Neural crest cell (in vitro differentiated cells): Measurements from ENCODE around the gene UVRAG. TPM values are rescaled to one million over a fixed set of nuclear protein-coding genes. Genes with fewer than 3 reads are reported as not detected.
"Not testable (repeated sequence)": the region's sequence is repeated elsewhere in the genome, so short reads cannot be mapped to it uniquely, and the experiment has no call there.

Source experiments
- DNase-seq: peaks from one replicate; pipeline ENCODE4 v3.0.0; 2021; ENCODE audit warnings: low read depth, mixed read lengths, low spot score
- H3K27ac Mint-ChIP-seq: one replicate; pipeline ENCODE4 v1.8.0; 2021; ENCODE audit warnings: mild to moderate bottlenecking, mixed read lengths; ENCODE audit not compliant: unreplicated experiment
- H3K27me3 Mint-ChIP-seq: 2 replicates; pipeline ENCODE4 v1.8.0; 2021; ENCODE audit warnings: low read depth, mild to moderate bottlenecking, mixed read lengths
- H3K36me3 Mint-ChIP-seq: 2 replicates; pipeline ENCODE4 v1.8.0; 2021; ENCODE audit warnings: low read depth, mild to moderate bottlenecking, mixed read lengths
- H3K4me1 Mint-ChIP-seq: 2 replicates; pipeline ENCODE4 v1.8.0; 2021; ENCODE audit warnings: mixed read lengths
- H3K4me3 Mint-ChIP-seq: one replicate; pipeline ENCODE4 v1.8.0; 2021; ENCODE audit warnings: mild to moderate bottlenecking, mixed read lengths
- H3K9me3 Mint-ChIP-seq: 2 replicates; pipeline ENCODE4 v1.8.0; 2021; ENCODE audit warnings: mixed read lengths
- CTCF ChIP-seq: fragments of 200-600 bp; sonication (generic); conservative IDR thresholded peaks from 2 replicates; pipeline ENCODE4 v1.5.0; 2021; ENCODE audit warnings: antibody characterized with exemption, mild to moderate bottlenecking
- total RNA-seq: library from RNA; stranded (reverse); gene quantifications from 2 replicates; pipeline ENCODE4 v1.2.1, GENCODE V29; 2021

UVRAG gene
- total RNA-seq, 1 donor from 2014 or later = 29.0 TPM

GRCh38 chr11:76051937-76052336 lies 236.9 kb downstream of the UVRAG start:
- peaks cover 61% of the 10 kb centered on the region for H3K36me3 Mint-ChIP-seq
- no peak overlapping the region for H3K4me3 Mint-ChIP-seq
- H3K27ac Mint-ChIP-seq = no peak overlapping the region
- peaks cover 24% of the 10 kb centered on the region for H3K9me3 Mint-ChIP-seq
- H3K4me1 Mint-ChIP-seq = peaks cover 6% of the 10 kb centered on the region
- TF ChIP-seq CTCF = no peak
- no peak for DNase-seq
- no peaks in the 10 kb centered on the region for H3K27me3 Mint-ChIP-seq

GRCh38 chr11:76054330-76054729 lies 239.3 kb downstream of the UVRAG start:
- Mint-ChIP-seq H3K4me3 (no peak overlapping the region), H3K4me1 (peaks cover 6% of the 10 kb centered on the region), H3K9me3 (peaks cover 12% of the 10 kb centered on the region), H3K36me3 (peaks cover 42% of the 10 kb centered on the region), H3K27ac (no peak overlapping the region), H3K27me3 (no peaks in the 10 kb centered on the region)
- TF ChIP-seq CTCF = no peak
- DNase-seq = no peak

- H3K9me3 Mint-ChIP-seq = peaks cover 9% of the 10 kb centered on the region
- peaks cover 36% of the 10 kb centered on the region for H3K36me3 Mint-ChIP-seq
- H3K27ac Mint-ChIP-seq = no peak overlapping the region
- H3K4me1 Mint-ChIP-seq = peaks cover 6% of the 10 kb centered on the region
- H3K27me3 Mint-ChIP-seq = no peaks in the 10 kb centered on the region
- no peak for TF ChIP-seq CTCF
- no peak overlapping the region for H3K4me3 Mint-ChIP-seq
- DNase-seq = no peak
Observed at GRCh38 chr11:76056876-76057275, 241.9 kb downstream of the UVRAG start.

- not testable (repeated sequence) for H3K27ac Mint-ChIP-seq, H3K4me1 Mint-ChIP-seq, H3K27me3 Mint-ChIP-seq, H3K9me3 Mint-ChIP-seq, DNase-seq, H3K4me3 Mint-ChIP-seq
- peaks cover 18% of the 10 kb centered on the region for H3K36me3 Mint-ChIP-seq
Observed at GRCh38 chr11:76060475-76061036, 245.5 kb downstream of the UVRAG start.

GRCh38 chr11:76062733-76063132 lies 247.7 kb downstream of the UVRAG start:
- no peak for DNase-seq
- no peak for TF ChIP-seq CTCF
- no peak overlapping the region for H3K27ac Mint-ChIP-seq
- H3K27me3 Mint-ChIP-seq = no peaks in the 10 kb centered on the region
- peaks cover 22% of the 10 kb centered on the region for H3K36me3 Mint-ChIP-seq
- peaks cover 2% of the 10 kb centered on the region for H3K9me3 Mint-ChIP-seq
- H3K4me1 Mint-ChIP-seq = no peaks in the 10 kb centered on the region
- H3K4me3 Mint-ChIP-seq = no peak overlapping the region

GRCh38 chr11:76064192-76064591 lies 249.2 kb downstream of the UVRAG start:
- TF ChIP-seq CTCF = no peak
- Mint-ChIP-seq H3K4me3 (no peak overlapping the region), H3K27ac (no peak overlapping the region), H3K27me3 (no peaks in the 10 kb centered on the region), H3K4me1 (no peaks in the 10 kb centered on the region), H3K9me3 (peaks cover 2% of the 10 kb centered on the region), H3K36me3 (peaks cover 18% of the 10 kb centered on the region)
- no peak for DNase-seq
